NB4 (cell line): Measurements from ENCODE around the gene KLF2.
"Not testable (repeated sequence)": the region's sequence is repeated elsewhere in the genome, so short reads cannot be mapped to it uniquely, and the experiment has no call there.

Experiments used
- DNase-seq: peaks from one replicate; pipeline ENCODE4 v3.0.0; 2010; ENCODE audit warnings: low read depth
- H3K4me3 ChIP-seq: one replicate; pipeline ENCODE4 v1.5.1; 2011; ENCODE audit warnings: mild to moderate bottlenecking, low read depth, low read length, moderate library complexity
- CTCF ChIP-seq: IDR thresholded peaks from one replicate; pipeline ENCODE4 v1.5.1; 2012; ENCODE audit warnings: low read depth, low read length
- MAX ChIP-seq: IDR thresholded peaks from 2 replicates; pipeline ENCODE4 v1.6.1; 2011; ENCODE audit warnings: low read depth, low read length
- MYC ChIP-seq: IDR thresholded peaks from 2 replicates; pipeline ENCODE4 v1.6.1; 2011; ENCODE audit warnings: low read depth, low read length
- POLR2A ChIP-seq: IDR thresholded peaks from 2 replicates; pipeline ENCODE4 v1.6.1; 2011; ENCODE audit warnings: mild to moderate bottlenecking; ENCODE audit not compliant: insufficient read length; ENCODE audit errors: extremely low read depth

The KLF2 gene

DNA sequence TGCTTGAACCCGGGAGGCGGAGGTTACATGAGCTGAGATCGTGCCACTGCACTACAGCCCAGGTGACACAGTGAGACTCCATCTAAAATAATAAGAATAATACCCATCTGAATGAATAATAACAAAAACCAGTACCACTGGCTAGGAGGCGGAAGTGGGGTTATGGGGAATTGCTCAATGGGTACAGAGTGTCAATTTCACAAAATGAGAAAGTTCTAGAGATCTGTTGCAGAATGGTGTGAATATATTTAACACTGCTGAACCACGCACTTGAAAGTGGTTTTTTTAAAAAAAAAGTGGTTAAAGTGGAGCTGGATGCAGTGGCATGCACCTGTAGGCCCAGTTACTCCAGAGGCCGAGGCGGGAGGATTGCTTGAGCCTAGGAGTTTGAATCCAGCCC lies 18.5 kb downstream of the KLF2 start:
- no peak for DNase-seq
- TF ChIP-seq MAX, result no peak
- no peak for TF ChIP-seq POLR2A
- no peak for TF ChIP-seq MYC
- TF ChIP-seq CTCF, result no peak
- no peak overlapping the region for H3K4me3 ChIP-seq

GRCh38 chr19:16345457-16345856 lies 20.8 kb downstream of the KLF2 start:
- TF ChIP-seq CTCF (no peak), MYC (no peak), POLR2A (no peak), MAX (no peak)
- no peak overlapping the region for H3K4me3 ChIP-seq
- no peak for DNase-seq

DNA sequence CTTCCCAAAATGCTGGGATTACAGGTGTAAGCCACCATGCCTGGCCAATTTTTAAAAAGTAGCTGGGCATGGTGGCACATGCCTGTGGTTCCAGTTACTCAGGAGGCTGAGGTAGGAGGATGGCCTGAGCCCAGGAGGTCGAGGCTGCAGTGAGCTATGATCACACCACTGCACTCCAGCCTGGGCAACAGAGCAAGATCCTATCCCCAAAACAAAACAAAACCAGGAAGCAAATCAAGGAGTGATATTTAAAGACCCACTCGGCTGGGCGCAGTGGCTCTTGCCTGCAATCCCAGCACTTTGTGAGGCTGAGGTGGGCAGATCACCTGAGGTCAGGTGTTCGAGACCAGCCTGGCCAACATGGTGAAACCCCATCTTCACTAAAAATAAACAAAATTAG lies 22.5 kb downstream of the KLF2 start:
- not testable (repeated sequence) for DNase-seq, H3K4me3 ChIP-seq

- TF ChIP-seq MYC, result no peak
- TF ChIP-seq MAX, result no peak
- TF ChIP-seq POLR2A, result no peak
- no peak for TF ChIP-seq CTCF
- no peak overlapping the region for H3K4me3 ChIP-seq
- DNase-seq, result no peak
Measured at GRCh38 chr19:16347706-16348105, 23.1 kb downstream of the KLF2 start.

- TF ChIP-seq MAX (no peak), POLR2A (no peak), MYC (no peak), CTCF (no peak)
- DNase-seq, result no peak
- no peak overlapping the region for H3K4me3 ChIP-seq
Measured at GRCh38 chr19:16349551-16350152, 25.0 kb downstream of the KLF2 start.

- H3K4me3 ChIP-seq, result no peak overlapping the region
- TF ChIP-seq POLR2A (no peak), MAX (no peak), MYC (no peak)
- DNase-seq, result no peak
Measured at GRCh38 chr19:16351133-16351809, 26.6 kb downstream of the KLF2 start.
